Suprapubic skin (tissue), 4 donors: ENCODE measurements around the gene FUZ. TPM values are rescaled to one million over a fixed set of nuclear protein-coding genes. Genes with fewer than 3 reads are reported as not detected.

ENCODE experiments used
- DNase-seq, 2 donors: peaks; one replicate each; pipeline ENCODE4 v3.0.0-alpha.2; 2019; ENCODE audit warnings: low spot score in 2 of 2
- H3K27ac ChIP-seq: fragments of 200-600 bp; sonication (generic); one replicate; pipeline ENCODE4 v1.5.1; 2019
- H3K27me3 ChIP-seq: fragments of 200-600 bp; sonication (generic); one replicate; pipeline ENCODE4 v1.5.1; 2019
- H3K36me3 ChIP-seq: fragments of 200-600 bp; sonication (generic); one replicate; pipeline ENCODE4 v1.5.1; 2019
- H3K4me1 ChIP-seq: fragments of 200-600 bp; sonication (generic); one replicate; pipeline ENCODE4 v1.5.1; 2019
- H3K4me3 ChIP-seq: fragments of 200-600 bp; sonication (generic); one replicate; pipeline ENCODE4 v1.5.1; 2019; ENCODE audit warnings: mild to moderate bottlenecking
- H3K9me3 ChIP-seq: fragments of 200-600 bp; sonication (generic); one replicate; pipeline ENCODE4 v1.5.1; 2019
- CTCF ChIP-seq, 2 donors: fragments of 200-600 bp in 1 of 2; fragments of 450-650 bp in 1 of 2; sonication (generic) in 1 of 2; IDR thresholded peaks; one replicate each; pipeline ENCODE4 v1.5.1; 2016 to 2019; ENCODE audit warnings: antibody characterized with exemption in 2 of 2, mild to moderate bottlenecking in 1 of 2, moderate library complexity in 1 of 2
- EP300 ChIP-seq: sonication (generic); formaldehyde crosslinking; IDR thresholded peaks from one replicate; pipeline ENCODE4 v1.6.1; 2017; ENCODE audit warnings: antibody characterized with exemption
- POLR2A ChIP-seq, 2 donors: fragments of 450-650 bp; IDR thresholded peaks; one replicate each; pipeline ENCODE4 v1.6.1; 2017; ENCODE audit warnings: antibody characterized with exemption in 2 of 2, mild to moderate bottlenecking in 2 of 2, moderate library complexity in 2 of 2
- POLR2AphosphoS5 ChIP-seq, 3 donors: sonication (generic); formaldehyde crosslinking; IDR thresholded peaks; one replicate each; pipeline ENCODE4 v1.6.1; 2017; ENCODE audit warnings: antibody characterized with exemption in 3 of 3
- WGBS: methylation state at CpG from one replicate; pipeline ENCODE4 v1.1.5; 2018; 5-methylcytosine and 5-hydroxymethylcytosine counted together
- total RNA-seq, 4 donors: library from RNA; depleted of rRNA; stranded (reverse); fragments of >200 nt; gene quantifications; one replicate each; pipeline ENCODE4 v1.1.0, GENCODE V29; 2016

The FUZ gene
- total RNA-seq, result 10 to 100 TPM in 3 of 4 donors, 1 to 10 TPM in 1; 9.4 to 24.2 (median 14.4) TPM

GRCh38 chr19:49812997-49813861 is at the start of gene FUZ:
Gene FUZ (minus strand): TSS chr19:49813292. CDS start chr19:49813106, 186 bp downstream.
- Histone ChIP-seq H3K4me3 (peak within 1 kb of the TSS; percentile 71), H3K9me3 (no peaks in the 10 kb centered on the region), H3K36me3 (no peaks in the 10 kb centered on the region), H3K27me3 (no peaks in the 10 kb centered on the region), H3K4me1 (peaks cover 41% of the 10 kb centered on the region), H3K27ac (peak within 1 kb of the TSS; percentile 89)
- TF ChIP-seq CTCF (IDR thresholded peaks at IDR 0.05), result peak; percentile 20 to 23
- no peak for TF ChIP-seq EP300
- peak in 1 of 3 donors; percentile 95 for TF ChIP-seq POLR2AphosphoS5 (IDR thresholded peaks at IDR 0.05)
- TF ChIP-seq POLR2A (IDR thresholded peaks at IDR 0.05), result no peak
- 0% methylated on average over 19 of the region's 45 CpGs for WGBS
- DNase-seq, result peak; percentile 99

GRCh38 chr19:49862391-49863253 is 49.5 kb upstream of the FUZ start:
- no peak for TF ChIP-seq CTCF (IDR thresholded peaks at IDR 0.05)
- no peak for TF ChIP-seq POLR2AphosphoS5 (IDR thresholded peaks at IDR 0.05)
- TF ChIP-seq EP300, result no peak
- TF ChIP-seq POLR2A (IDR thresholded peaks at IDR 0.05), result no peak
- Histone ChIP-seq H3K4me3 (no peak overlapping the region), H3K27me3 (no peaks in the 10 kb centered on the region), H3K27ac (no peak overlapping the region), H3K36me3 (peaks cover 61% of the 10 kb centered on the region), H3K4me1 (peaks cover 38% of the 10 kb centered on the region), H3K9me3 (no peaks in the 10 kb centered on the region)
- WGBS, result 83% methylated on average over 38 of the region's 49 CpGs
- peak in 1 of 2 donors; percentile 68 for DNase-seq

GRCh38 chr19:49861541-49862378 is 48.7 kb upstream of the FUZ start:
- peak overlapping the region; percentile 73 for H3K27ac ChIP-seq
- peaks cover 34% of the 10 kb centered on the region for H3K4me1 ChIP-seq
- 77% methylated on average over 33 of the region's 60 CpGs for WGBS
- H3K36me3 ChIP-seq, result peaks cover 70% of the 10 kb centered on the region
- H3K4me3 ChIP-seq, result no peak overlapping the region
- H3K9me3 ChIP-seq, result no peaks in the 10 kb centered on the region
- DNase-seq, result peak in 1 of 2 donors; percentile 70
- no peaks in the 10 kb centered on the region for H3K27me3 ChIP-seq
- no peak for TF ChIP-seq POLR2A (IDR thresholded peaks at IDR 0.05)
- TF ChIP-seq POLR2AphosphoS5 (IDR thresholded peaks at IDR 0.05), result no peak
- no peak for TF ChIP-seq EP300
- TF ChIP-seq CTCF (IDR thresholded peaks at IDR 0.05), result no peak

GRCh38 chr19:49861107-49861506 is 48.0 kb upstream of the FUZ start:
- H3K4me3 ChIP-seq, result peak overlapping the region; percentile 28
- H3K9me3 ChIP-seq, result no peaks in the 10 kb centered on the region
- peaks cover 77% of the 10 kb centered on the region for H3K36me3 ChIP-seq
- H3K27ac ChIP-seq, result peak overlapping the region; percentile 73
- TF ChIP-seq POLR2AphosphoS5 (IDR thresholded peaks at IDR 0.05) (no peak), CTCF (IDR thresholded peaks at IDR 0.05) (no peak), EP300 (no peak), POLR2A (IDR thresholded peaks at IDR 0.05) (no peak)
- peaks cover 28% of the 10 kb centered on the region for H3K4me1 ChIP-seq
- WGBS, result no CpG with 5 or more reads among the region's 13 CpGs
- DNase-seq, result peak; percentile 77 to 90
- no peaks in the 10 kb centered on the region for H3K27me3 ChIP-seq
